NCI-H1417 treated with DMSO at 0.1 percent for 48 hours (cell line): ENCODE results near the gene HDAC5.
"Not testable (repeated sequence)": the region's sequence is repeated elsewhere in the genome, so short reads cannot be mapped to it uniquely, and the experiment has no call there.

Source experiments
- DNase-seq: peaks from one replicate; lab custom pipeline; 2025; lab: John Stamatoyannopoulos, UW

Gene HDAC5

DNA sequence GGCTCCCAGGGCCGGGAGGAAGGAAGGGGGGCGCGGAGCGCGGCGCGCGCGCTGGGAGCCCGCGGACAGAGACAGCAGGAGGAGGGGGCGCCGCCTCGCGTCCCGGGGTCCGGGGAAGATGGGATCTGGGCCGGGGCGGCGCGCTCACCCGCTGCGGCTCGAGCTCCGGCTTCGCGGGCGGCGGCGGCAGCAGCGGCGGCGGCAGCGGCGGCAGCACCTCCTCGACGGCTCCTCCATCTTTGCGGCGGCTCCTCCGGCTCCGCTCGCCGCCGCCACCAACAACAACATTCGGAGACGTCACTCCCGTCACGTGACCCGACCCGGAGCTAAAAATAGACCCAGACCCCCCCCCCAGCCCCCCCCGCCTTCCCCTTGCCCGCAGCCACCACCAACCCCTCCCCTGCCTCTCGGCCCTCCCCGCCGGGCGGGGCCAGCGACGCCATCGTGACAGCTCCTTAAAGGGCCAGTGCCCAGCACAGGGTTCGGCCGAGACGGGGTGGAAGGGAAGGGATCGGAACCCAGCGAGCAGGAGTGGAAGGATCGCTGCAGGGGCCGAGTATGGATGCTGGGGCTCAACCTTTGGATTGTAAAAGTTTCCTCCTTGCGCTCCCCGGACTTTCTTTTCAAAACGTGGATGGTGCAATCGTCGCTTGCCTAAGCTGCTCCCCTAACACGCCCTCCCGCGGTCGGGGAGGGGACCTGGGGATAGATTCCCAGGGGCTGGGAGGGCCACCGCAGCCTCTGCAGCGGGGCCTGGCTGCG is at the start of gene HDAC5:
TSS of gene HDAC5 (minus strand) at position 286 of the 762 bp plus-strand sequence. CDS start 6,126 bp downstream, outside the sequence.
- peak; percentile 81 for DNase-seq

DNA sequence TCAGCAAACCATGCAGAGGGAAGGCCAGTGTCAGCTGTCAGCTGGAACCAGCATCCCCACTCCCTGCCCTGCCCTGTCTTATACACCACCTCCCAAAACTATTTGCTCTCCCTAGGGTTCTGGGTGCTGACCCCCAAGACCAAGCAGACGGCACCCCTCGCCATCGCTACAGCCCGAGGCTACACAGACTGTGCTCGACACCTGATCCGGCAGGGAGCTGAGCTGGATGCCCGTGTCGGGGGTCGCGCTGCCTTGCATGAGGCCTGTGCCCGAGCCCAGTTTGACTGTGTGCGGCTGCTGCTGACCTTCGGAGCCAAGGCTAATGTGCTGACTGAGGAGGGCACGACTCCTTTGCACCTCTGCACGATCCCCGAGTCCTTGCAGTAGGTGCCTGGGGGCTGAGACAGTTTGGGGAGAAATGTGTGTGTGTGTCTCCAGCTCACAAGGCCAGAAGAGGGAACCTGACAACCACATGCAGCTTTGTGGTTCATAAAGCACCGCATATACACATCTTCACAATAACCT is 48.6 kb upstream of the HDAC5 start:
- no peak for DNase-seq

GRCh38 chr17:44170499-44171201 is 47.2 kb upstream of the HDAC5 start, which contains the start of gene ASB16:
Gene ASB16, plus strand, starts transcription at chr17:44170704. Its CDS starts 86 bp downstream, at chr17:44170790.
- DNase-seq = peak; percentile 49

DNA sequence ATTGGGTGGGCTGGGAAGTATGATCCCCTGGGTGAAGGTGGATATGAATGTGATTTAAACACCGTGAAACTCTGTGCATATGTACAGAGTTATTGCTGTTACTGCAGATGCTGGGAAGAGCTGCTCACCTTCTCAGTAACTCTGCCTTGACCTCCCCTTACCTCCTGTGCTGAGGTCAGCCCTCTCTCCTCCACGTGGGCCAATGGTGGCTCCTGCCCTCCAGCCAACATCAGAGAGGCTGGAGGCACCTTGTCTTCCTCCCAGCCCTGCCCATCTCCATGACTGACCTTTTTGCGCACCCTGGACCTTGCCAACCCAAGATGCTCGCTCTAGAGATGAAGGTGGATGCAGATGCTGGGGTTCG is 46.7 kb upstream of the HDAC5 start:
- DNase-seq = no peak

DNA sequence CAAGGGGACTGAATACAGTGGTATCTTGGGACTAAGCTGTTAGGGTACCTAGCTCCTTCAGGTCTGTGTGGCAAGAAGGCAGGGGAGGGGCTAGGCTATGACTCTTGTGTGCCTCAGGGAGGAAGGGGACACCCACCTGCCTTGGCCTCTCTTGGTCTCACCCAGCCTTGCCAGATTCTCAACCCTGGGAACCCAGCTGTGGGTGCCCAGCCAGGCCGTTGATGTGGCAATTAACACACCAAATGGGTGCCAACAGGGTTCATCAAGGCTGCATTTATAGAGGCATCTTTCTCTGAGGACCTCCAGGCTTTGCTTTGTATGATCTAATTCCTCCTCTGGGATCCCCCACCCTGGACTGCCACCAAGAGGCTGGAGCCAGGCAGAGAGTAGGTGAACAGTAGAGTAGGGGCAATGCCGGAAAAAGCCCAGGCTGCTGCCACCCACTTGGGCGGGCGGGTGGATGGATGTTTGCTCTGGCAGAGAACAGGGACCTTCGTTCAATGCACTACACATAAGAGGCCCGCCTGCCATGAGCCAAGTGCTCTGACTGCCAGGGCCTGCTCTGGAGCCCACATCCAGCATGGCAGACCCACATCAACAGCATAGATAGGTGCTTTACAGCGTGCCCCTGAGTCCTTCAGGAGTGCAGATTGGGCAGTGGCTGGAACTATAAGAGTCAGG is 43.9 kb upstream of the HDAC5 start:
- no peak for DNase-seq

DNA sequence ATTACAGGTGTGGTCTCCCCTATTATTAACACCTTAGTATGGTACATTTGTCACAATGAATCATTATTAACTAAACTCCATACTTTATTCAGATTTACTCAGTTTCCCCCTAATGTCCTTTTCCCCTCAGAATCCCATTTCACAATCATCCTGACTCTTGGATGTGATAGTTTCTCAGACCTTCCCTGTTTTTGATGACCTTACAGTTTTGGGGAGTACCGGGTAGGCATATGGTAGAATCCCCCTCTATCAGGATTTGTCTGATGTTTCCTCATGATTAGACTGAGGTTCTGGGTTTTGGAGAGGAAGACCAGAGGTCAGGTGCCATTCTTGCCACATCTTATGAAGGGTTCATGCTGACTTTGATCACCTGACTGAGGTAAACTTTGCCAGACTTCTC is 41.0 kb upstream of the HDAC5 start:
- DNase-seq = no peak

GRCh38 chr17:44159519-44160210 is 36.2 kb upstream of the HDAC5 start:
- DNase-seq = no peak

DNA sequence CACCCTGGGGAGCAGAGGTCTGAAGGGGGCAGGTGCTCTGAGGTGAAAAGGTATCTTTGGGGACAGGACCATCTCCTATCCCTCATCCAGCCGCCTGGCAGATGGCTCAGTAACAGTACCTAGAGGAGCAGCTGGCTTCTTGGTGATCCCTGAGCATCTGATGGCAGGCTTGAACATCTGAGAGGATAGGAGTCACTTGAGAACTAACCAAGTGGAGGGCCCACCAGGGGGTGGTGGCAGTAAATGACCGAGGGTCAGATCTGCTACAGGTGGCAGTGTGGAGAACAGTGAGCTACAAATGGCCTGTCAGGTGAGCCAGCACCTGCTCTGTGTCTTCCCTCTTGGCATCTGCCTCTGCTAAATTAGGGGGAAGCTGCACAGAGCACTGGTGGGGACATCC is 32.0 kb upstream of the HDAC5 start:
- DNase-seq = no peak

DNA sequence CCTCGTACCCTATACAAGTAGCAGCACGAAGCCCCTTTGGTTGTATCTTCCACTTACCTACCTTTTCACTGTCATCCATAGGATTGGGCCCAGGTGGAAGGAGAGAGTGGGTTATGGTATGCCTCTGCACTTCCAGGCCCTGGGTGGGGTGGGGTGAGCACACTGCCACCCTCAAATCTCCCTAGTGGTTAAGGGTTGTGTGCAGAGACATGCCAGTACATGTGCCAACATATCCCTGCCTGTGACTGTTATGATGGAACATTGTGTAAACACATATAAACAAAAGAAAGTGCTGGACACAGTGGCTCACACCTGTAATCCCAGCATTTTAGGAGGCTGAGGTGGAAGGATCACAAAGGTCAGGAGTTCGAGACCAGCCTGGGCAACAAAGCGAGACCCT is 29.4 kb upstream of the HDAC5 start:
- no peak for DNase-seq

DNA sequence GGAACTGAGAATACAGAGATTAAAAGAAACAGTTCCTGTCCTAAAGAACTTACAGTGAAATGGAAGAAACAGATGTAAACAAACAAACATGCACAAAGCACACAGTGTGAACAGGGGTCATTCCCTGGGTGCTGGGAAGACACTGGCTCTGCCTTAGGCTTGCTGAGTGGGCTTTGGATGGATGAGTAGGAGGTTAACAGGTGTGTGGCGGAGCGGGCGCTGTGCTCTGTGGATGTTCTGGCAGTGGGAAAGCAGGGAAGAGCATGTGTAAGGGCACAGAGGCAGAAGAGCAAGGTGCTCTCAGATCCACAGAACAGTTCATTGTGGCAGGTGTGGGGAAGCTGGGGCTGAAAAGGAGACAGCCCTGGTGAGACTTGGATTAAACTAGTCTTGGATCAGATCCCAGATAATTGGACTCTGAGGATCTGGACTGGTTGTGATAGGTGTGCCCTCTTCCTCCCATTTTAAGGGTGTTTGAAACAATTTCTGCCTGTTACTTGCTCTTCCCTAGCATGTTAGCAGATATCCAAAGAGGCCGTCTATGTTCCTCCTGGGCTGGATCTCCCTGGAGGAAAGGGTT is 26.4 kb upstream of the HDAC5 start:
- no peak for DNase-seq

DNA sequence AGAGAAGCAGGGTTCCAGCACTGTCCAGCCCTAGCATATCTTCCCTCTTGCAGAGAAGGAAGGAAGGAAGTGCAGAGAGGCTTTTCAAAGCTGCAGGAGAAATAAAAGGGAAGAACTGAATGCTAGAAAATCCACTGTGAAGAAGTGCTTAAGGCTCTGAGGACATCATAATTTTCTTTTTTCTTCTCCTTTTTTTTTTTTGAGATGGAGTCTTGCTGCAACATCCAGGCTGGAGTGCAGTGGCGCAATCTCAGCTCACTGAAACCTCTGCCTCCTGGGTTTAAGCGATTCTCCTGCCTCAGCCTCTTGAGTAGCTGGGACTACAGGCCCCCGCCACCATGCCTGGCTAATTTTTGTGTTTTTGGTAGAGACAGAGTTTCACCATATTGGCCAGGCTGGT is 25.6 kb upstream of the HDAC5 start:
- not testable (repeated sequence) for DNase-seq

DNA sequence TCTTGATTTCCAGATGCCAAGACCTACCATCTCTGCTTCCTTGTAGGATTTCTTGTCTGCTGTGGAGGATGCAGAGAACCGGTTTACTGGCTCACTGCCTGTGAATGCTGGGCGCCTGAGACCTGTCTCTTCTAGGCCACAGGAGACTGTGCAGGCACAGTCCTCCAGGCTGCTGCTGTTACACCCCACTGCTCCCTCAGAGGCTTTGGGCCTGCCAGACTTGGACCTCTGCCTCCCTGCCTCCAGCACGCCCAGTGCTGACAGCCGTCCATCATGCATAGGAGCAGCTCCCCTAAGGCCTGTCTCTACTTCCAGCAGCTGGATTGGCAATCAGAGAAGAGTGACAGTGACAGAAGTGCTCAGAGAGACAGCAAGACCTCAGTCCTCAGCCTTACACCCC is 24.4 kb upstream of the HDAC5 start:
- no peak for DNase-seq

GRCh38 chr17:44146375-44147346 is 23.2 kb upstream of the HDAC5 start:
- no peak for DNase-seq

GRCh38 chr17:44144966-44145739 is 21.7 kb upstream of the HDAC5 start:
- no peak for DNase-seq

- DNase-seq = not testable (repeated sequence)
Observed at GRCh38 chr17:44143921-44144320, 20.5 kb upstream of the HDAC5 start.

- DNase-seq = no peak
Observed at GRCh38 chr17:44137891-44138709, 14.7 kb upstream of the HDAC5 start.

- no peak for DNase-seq
Observed at GRCh38 chr17:44134752-44135568, 11.5 kb upstream of the HDAC5 start.

GRCh38 chr17:44133918-44134476 is 10.6 kb upstream of the HDAC5 start:
- no peak for DNase-seq
